LNCaP clone FGC (cell line): Measurements from ENCODE around the gene ACSM5.

ENCODE experiments used
- DNase-seq: peaks from one replicate; pipeline ENCODE4 v3.0.0-alpha.2; 2011; ENCODE audit warnings: low read depth
- H3K4me3 ChIP-seq: 2 replicates; pipeline ENCODE4 v1.5.1; 2011; ENCODE audit warnings: mild to moderate bottlenecking, low read depth, low read length, control low read depth
- CTCF ChIP-seq: IDR thresholded peaks from 2 replicates; pipeline ENCODE4 v1.5.1; 2012; ENCODE audit warnings: mild to moderate bottlenecking; ENCODE audit not compliant: control insufficient read depth, insufficient read depth; ENCODE audit errors: extremely low read depth

The ACSM5 gene

GRCh38 chr16:20399185-20399584 lies 10.1 kb upstream of the ACSM5 start:
- no peak for DNase-seq
- H3K4me3 ChIP-seq = no peak overlapping the region
- TF ChIP-seq CTCF = no peak

- TF ChIP-seq CTCF = no peak
- no peak for DNase-seq
- H3K4me3 ChIP-seq = no peak overlapping the region
These were observed 8.3 kb upstream of the ACSM5 start for GRCh38 chr16:20401066-20401465.

GRCh38 chr16:20401475-20402016 lies 7.8 kb upstream of the ACSM5 start:
- DNase-seq = no peak
- H3K4me3 ChIP-seq = no peak overlapping the region
- TF ChIP-seq CTCF = no peak

GRCh38 chr16:20402651-20403050 lies 6.7 kb upstream of the ACSM5 start:
- TF ChIP-seq CTCF = no peak
- no peak overlapping the region for H3K4me3 ChIP-seq
- DNase-seq = no peak

GRCh38 chr16:20404637-20405036 lies 4.7 kb upstream of the ACSM5 start, which contains the start of gene PDILT:
TSS of gene PDILT (minus strand) at chr16:20404737. CDS start at chr16:20399300, 5,437 bp downstream.
- DNase-seq = no peak
- no peak within 1 kb of the TSS for H3K4me3 ChIP-seq
- no peak for TF ChIP-seq CTCF

- no peak for DNase-seq
- no peak overlapping the region for H3K4me3 ChIP-seq
- no peak for TF ChIP-seq CTCF
These were observed 888 bp downstream of the ACSM5 start for GRCh38 chr16:20410121-20410723.

GRCh38 chr16:20411055-20411454 lies 1.7 kb downstream of the ACSM5 start:
- DNase-seq = no peak
- TF ChIP-seq CTCF = no peak
- H3K4me3 ChIP-seq = no peak overlapping the region
